K562 (cell line): ENCODE measurements around the gene CSRNP3. TPM values are rescaled to one million over a fixed set of nuclear protein-coding genes. Genes with fewer than 3 reads are reported as not detected.

Experiments
- ATAC-seq: fragments of 200-7000 bp; cut with Tn5 transposase; 3 replicates; pipeline ENCODE4 v1.9.1; 2020; ENCODE audit warnings: moderate library complexity
- BruUV-seq: library from RNA; stranded (reverse); fragments of 400-500 nt; replicated peaks from 2 replicates; lab custom pipeline; 2021; lab: Mats Ljungman, UMichigan
- CTCF ChIA-PET: fragments of 300-600 bp; formaldehyde crosslinking; extraction: SDS; loops from one replicate; lab custom pipeline; 2021; ENCODE audit warnings: low intra/inter-chr PET ratio; lab: Yijun Ruan, JAX
- POLR2A ChIA-PET: fragments of 300-600, 350-650 bp; sonication (Branson Sonifier 250); formaldehyde crosslinking; extraction: SDS; loops from one replicate; lab custom pipeline; 2021; ENCODE audit warnings: antibody characterized with exemption, inconsistent platforms; lab: Yijun Ruan, JAX
- DNase-seq, 4 experiments: peaks; one replicate each; pipeline versions ENCODE4 v3.0.0 to v3.0.0-alpha.2; 2011 to 2018; ENCODE audit warnings: low spot score in 3 of 4, mixed read lengths in 3 of 4; ENCODE audit errors: extremely low read depth in 1 of 4
- FAIRE-seq: peaks from 2 replicates; lab custom pipeline; 2011; peaks lifted over from hg19 to GRCh38; lab: Jason Lieb, UNC
- H2AFZ ChIP-seq: 2 replicates; pipeline ENCODE4 v1.6.0; 2011; ENCODE audit warnings: low read depth, low read length, control low read depth, inconsistent platforms
- H3K27ac ChIP-seq: fragments of 200-600 bp; 3 replicates; pipeline ENCODE4 v1.8.0; 2011; ENCODE audit warnings: low read depth, mild to moderate bottlenecking, control low read depth, inconsistent platforms, low read length, moderate library complexity, mixed read lengths; ENCODE audit errors: extremely low read depth
- H3K27me3 ChIP-seq, 2 experiments: fragments of 300-600 bp in 1 of 2; 2 replicates in 1 of 2; 3 replicates in 1 of 2; pipeline versions ENCODE4 v1.6.0 to v1.8.0; 2011; ENCODE audit warnings: inconsistent platforms in 2 of 2, low read length in 2 of 2, mild to moderate bottlenecking in 1 of 2, mixed read lengths in 1 of 2, moderate library complexity in 1 of 2; ENCODE audit not compliant: control insufficient read depth in 2 of 2, insufficient read depth in 2 of 2
- H3K36me3 ChIP-seq: fragments of 300-600 bp; 3 replicates; pipeline ENCODE4 v1.8.0; 2011; ENCODE audit warnings: mild to moderate bottlenecking, low read length, inconsistent platforms; ENCODE audit not compliant: control insufficient read depth, insufficient read depth
- H3K4me1 ChIP-seq, 2 experiments: fragments of 200-600 bp in 1 of 2; replicated peaks in 1 of 2; 2 replicates in 1 of 2; 3 replicates in 1 of 2; pipeline versions ENCODE4 v1.5.1 to v1.8.0; 2011; ENCODE audit warnings: inconsistent platforms in 2 of 2, low read length in 2 of 2, mild to moderate bottlenecking in 1 of 2, mixed read lengths in 1 of 2, moderate library complexity in 1 of 2; ENCODE audit not compliant: control insufficient read depth in 2 of 2, insufficient read depth in 2 of 2
- H3K4me2 ChIP-seq: 2 replicates; pipeline ENCODE4 v1.6.1; 2011; ENCODE audit warnings: low read length, control low read depth, inconsistent platforms, mixed read lengths; ENCODE audit not compliant: insufficient read depth
- H3K4me3 ChIP-seq: fragments of 200-600 bp; sonication (generic), shearing (Covaris generic); 2 replicates; pipeline ENCODE4 v1.5.1; 2016; ENCODE audit warnings: control low read depth, inconsistent platforms
- H3K79me2 ChIP-seq: fragments of 200-600 bp; 3 replicates; pipeline ENCODE4 v1.8.0; 2011; ENCODE audit warnings: low read length, inconsistent platforms; ENCODE audit not compliant: control insufficient read depth, insufficient read depth
- H3K9ac ChIP-seq, 2 experiments: 2 replicates each; pipeline versions ENCODE4 v1.6.0 to v1.6.1; 2011; ENCODE audit warnings: low read depth in 2 of 2, low read length in 2 of 2, control low read depth in 1 of 2, inconsistent platforms in 1 of 2, mild to moderate bottlenecking in 1 of 2, mixed read lengths in 1 of 2; ENCODE audit not compliant: insufficient read depth in 1 of 2
- H3K9me1 ChIP-seq: one replicate; pipeline ENCODE4 v1.6.0; 2011; ENCODE audit warnings: inconsistent platforms, mild to moderate bottlenecking, low read length, moderate library complexity; ENCODE audit not compliant: control insufficient read depth, insufficient read depth
- H3K9me3 ChIP-seq: replicated peaks from 2 replicates; pipeline ENCODE4 v1.5.1; 2011; ENCODE audit warnings: low read depth, low read length, inconsistent platforms; ENCODE audit not compliant: control insufficient read depth, insufficient read depth
- H4K20me1 ChIP-seq: replicated peaks from 2 replicates; pipeline ENCODE4 v1.6.1; 2011; ENCODE audit warnings: low read length, inconsistent platforms, mixed read lengths; ENCODE audit not compliant: control insufficient read depth, insufficient read depth
- HSF4 ChIP-seq: fragments of 250-450 bp; sonication (Bioruptor Pico); IDR thresholded peaks from 2 replicates; pipeline ENCODE4 v2.1.2; 2022; ENCODE audit warnings: mild to moderate bottlenecking, moderate library complexity, borderline replicate concordance
- U2AF1 ChIP-seq: fragments of 200-400 bp; formaldehyde crosslinking; optimal IDR thresholded peaks from 2 replicates; pipeline ENCODE3; 2017; ENCODE audit warnings: mild to moderate bottlenecking, low read depth, low read length, moderate library complexity
- ZBTB11 ChIP-seq, 3 experiments: fragments of 200-800 bp in 1 of 3; fragments of 250-450 bp in 1 of 3; fragments of 450-650 bp in 1 of 3; sonication (Bioruptor Pico) in 1 of 3; sonication (Bioruptor generic) in 1 of 3; formaldehyde crosslinking in 1 of 3; IDR thresholded peaks; 2 replicates each; pipeline versions ENCODE4 v1.6.1 to v1.8.0; 2016 to 2022; ENCODE audit warnings: mild to moderate bottlenecking in 2 of 3, missing genetic modification characterization in 2 of 3, missing compliant biosample characterization in 1 of 3, moderate library complexity in 1 of 3
- ZBTB40 ChIP-seq, 2 experiments: fragments of 450-650 bp in 1 of 2; sonication (generic) in 1 of 2; formaldehyde crosslinking in 1 of 2; IDR thresholded peaks; 2 replicates each; pipeline versions ENCODE4 v1.7.1 to v1.9.0; 2016 to 2022; ENCODE audit warnings: inconsistent platforms in 1 of 2, mild to moderate bottlenecking in 1 of 2, missing genetic modification reagents in 1 of 2
- WGBS: fragments of 100-300 bp; shearing (Covaris generic); methylation state at CpG from one replicate; pipeline ENCODE4 v1.1.6; 2016; ENCODE audit warnings: low coverage, mixed read lengths; ENCODE audit not compliant: insufficient coverage; ENCODE audit errors: missing lambda C conversion rate; 5-methylcytosine and 5-hydroxymethylcytosine counted together
- in situ Hi-C: fragments of 300-500 bp; cut with MboI; formaldehyde crosslinking; loops from 4 replicates; pipeline ENCODE4 v1.15.0; 2018; ENCODE audit warnings: inconsistent platforms, mixed read lengths
- intact Hi-C: fragments of 100-400 bp; cut with micrococcal nuclease; formaldehyde crosslinking; loops from 2 replicates; pipeline ENCODE4 v1.14.2; 2022
- polyA plus RNA-seq, 8 experiments: library from polyadenylated mRNA; depleted of rRNA in 4 of 8; stranded (reverse) in 5 of 8; unstranded in 3 of 8; fragments of >200 nt; fragmentation: Nextera tagmentation in 2 of 8; fragmentation: Illumina TruSeq in 1 of 8; extraction: Ambion mirVana in 2 of 8; extraction: Trizol in 1 of 8; gene quantifications; 2 replicates each; pipeline versions ENCODE4 v1.2.1 to v1.2.3, GENCODE V29; 2011 to 2014; ENCODE audit warnings: inconsistent platforms in 1 of 8, missing spikeins in 1 of 8
- total RNA-seq, 7 experiments: library from RNA; depleted of rRNA in 6 of 7; stranded (reverse); fragments of >200 nt in 6 of 7; fragmentation: Illumina TruSeq in 2 of 7; extraction: Trizol in 2 of 7; gene quantifications; 2 replicates each; pipeline versions ENCODE4 v1.2.1 to v1.2.3, GENCODE V29; 2011 to 2021; ENCODE audit warnings: low replicate concordance in 1 of 7

Gene CSRNP3
- total and polyA plus RNA-seq, 9 of the 15 experiments (the other 6 are each of a cell fraction or from before 2014, with no cell fraction given), result not detected

- no peak for TF ChIP-seq ZBTB11 (CRISPR knock-in tag; IDR thresholded peaks at IDR 0.05)
- no peak for TF ChIP-seq HSF4 (CRISPR knock-in tag)
- TF ChIP-seq, all 486 proteins: peak for 0
These were observed 66.0 kb downstream of the CSRNP3 start (continued) for GRCh38 chr2:165535471-165535870.

GRCh38 chr2:165536851-165537499 lies 67.5 kb downstream of the CSRNP3 start:
- CTCF ChIA-PET, result no interaction called here
- Histone ChIP-seq H3K27ac (no peak overlapping the region), H3K79me2 (no peaks in the 10 kb centered on the region), H3K4me1 (no peaks in the 10 kb centered on the region), H3K36me3 (no peaks in the 10 kb centered on the region), H4K20me1 (no peaks in the 10 kb centered on the region), H3K27me3 (no peaks in the 10 kb centered on the region), H3K9me3 (no peaks in the 10 kb centered on the region), H3K9me1 (no peaks in the 10 kb centered on the region), H2AFZ (no peak overlapping the region), H3K4me2 (no peak overlapping the region), H3K9ac (no peak overlapping the region), H3K4me3 (no peak overlapping the region)
- no TSS peak for BruUV-seq
- intact Hi-C loops (no loop called here), in situ Hi-C loops (no loop called here)
- DNase-seq (no peak), ATAC-seq (no peak), FAIRE-seq (no peak)
- POLR2A ChIA-PET, result no interaction called here
- 0% methylated on average over 3 of the region's 3 CpGs for WGBS
- TF ChIP-seq ZBTB40 (IDR thresholded peaks at IDR 0.05) (no peak), ZBTB40 (CRISPR knock-in tag; IDR thresholded peaks at IDR 0.05) (no peak), U2AF1 (no peak)
